A673 (cell line): ENCODE measurements around the gene HOMER1.

Source experiments
- EZH2 ChIP-seq: fragments of 200-600 bp; sonication (generic); IDR thresholded peaks from 2 replicates; pipeline ENCODE4 v1.6.1; 2017; ENCODE audit warnings: borderline replicate concordance, low read depth, mild to moderate bottlenecking, mixed read lengths, antibody characterized with exemption, low read length; ENCODE audit not compliant: poor library complexity, severe bottlenecking
- TF ChIP-seq, protein P1 (sequence below): fragments of 300-800, 200-600 bp; sonication (generic); conservative IDR thresholded peaks from 2 replicates; pipeline ENCODE4 v1.5.1; 2017; ENCODE audit warnings: low read depth, mild to moderate bottlenecking, antibody characterized with exemption, low read length, moderate library complexity, mixed read lengths

DNA sequence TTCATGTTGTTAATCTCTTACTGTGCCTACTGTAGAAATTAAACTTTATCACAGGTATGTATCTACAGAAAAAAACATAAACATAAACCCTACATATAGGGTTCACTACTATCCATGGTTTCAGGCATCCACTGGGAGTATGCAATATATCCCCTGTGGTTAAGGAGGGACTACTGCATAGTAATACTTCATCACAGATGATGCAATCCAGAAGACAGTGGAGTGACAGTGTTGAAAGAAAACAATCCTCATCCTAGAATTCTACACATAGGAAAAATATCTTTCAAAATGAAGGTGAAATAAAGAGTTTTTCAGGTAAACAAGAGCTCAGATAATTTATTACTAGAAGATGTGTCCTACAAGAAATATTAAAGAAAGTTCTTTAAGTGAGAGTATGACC is 105.9 kb downstream of the HOMER1 start:
- TF ChIP-seq, protein P1, sequence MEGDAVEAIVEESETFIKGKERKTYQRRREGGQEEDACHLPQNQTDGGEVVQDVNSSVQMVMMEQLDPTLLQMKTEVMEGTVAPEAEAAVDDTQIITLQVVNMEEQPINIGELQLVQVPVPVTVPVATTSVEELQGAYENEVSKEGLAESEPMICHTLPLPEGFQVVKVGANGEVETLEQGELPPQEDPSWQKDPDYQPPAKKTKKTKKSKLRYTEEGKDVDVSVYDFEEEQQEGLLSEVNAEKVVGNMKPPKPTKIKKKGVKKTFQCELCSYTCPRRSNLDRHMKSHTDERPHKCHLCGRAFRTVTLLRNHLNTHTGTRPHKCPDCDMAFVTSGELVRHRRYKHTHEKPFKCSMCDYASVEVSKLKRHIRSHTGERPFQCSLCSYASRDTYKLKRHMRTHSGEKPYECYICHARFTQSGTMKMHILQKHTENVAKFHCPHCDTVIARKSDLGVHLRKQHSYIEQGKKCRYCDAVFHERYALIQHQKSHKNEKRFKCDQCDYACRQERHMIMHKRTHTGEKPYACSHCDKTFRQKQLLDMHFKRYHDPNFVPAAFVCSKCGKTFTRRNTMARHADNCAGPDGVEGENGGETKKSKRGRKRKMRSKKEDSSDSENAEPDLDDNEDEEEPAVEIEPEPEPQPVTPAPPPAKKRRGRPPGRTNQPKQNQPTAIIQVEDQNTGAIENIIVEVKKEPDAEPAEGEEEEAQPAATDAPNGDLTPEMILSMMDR: no peak
- no peak for TF ChIP-seq EZH2
